ENCODE data around the gene CAMSAP1. TPM values are rescaled to one million over a fixed set of nuclear protein-coding genes. Genes with fewer than 3 reads are reported as not detected.

CAMSAP1 gene
- total RNA-seq, 1 experiment from 2014 or later: 52.7 TPM

- H2BK5ac ChIP-seq (ENCODE audit: insufficient read length, low read length): no peak overlapping the region
- H3K36me3 Mint-ChIP-seq (ENCODE audit: insufficient read depth in 1 of 3, low read depth in 3 of 3): no peaks in the 10 kb centered on the region
- no peak overlapping the region for H2BK20ac ChIP-seq (ENCODE audit: low read depth, low read length, poor library complexity, severe bottlenecking)
- no peak overlapping the region for H2BK15ac ChIP-seq (ENCODE audit: low read depth, low read length)
- TF ChIP-seq, protein P1, sequence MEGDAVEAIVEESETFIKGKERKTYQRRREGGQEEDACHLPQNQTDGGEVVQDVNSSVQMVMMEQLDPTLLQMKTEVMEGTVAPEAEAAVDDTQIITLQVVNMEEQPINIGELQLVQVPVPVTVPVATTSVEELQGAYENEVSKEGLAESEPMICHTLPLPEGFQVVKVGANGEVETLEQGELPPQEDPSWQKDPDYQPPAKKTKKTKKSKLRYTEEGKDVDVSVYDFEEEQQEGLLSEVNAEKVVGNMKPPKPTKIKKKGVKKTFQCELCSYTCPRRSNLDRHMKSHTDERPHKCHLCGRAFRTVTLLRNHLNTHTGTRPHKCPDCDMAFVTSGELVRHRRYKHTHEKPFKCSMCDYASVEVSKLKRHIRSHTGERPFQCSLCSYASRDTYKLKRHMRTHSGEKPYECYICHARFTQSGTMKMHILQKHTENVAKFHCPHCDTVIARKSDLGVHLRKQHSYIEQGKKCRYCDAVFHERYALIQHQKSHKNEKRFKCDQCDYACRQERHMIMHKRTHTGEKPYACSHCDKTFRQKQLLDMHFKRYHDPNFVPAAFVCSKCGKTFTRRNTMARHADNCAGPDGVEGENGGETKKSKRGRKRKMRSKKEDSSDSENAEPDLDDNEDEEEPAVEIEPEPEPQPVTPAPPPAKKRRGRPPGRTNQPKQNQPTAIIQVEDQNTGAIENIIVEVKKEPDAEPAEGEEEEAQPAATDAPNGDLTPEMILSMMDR (conservative IDR thresholded peaks at IDR 0.05): no peak; the same call in 2 of the 3 replicates
- H4K20me1 ChIP-seq (ENCODE audit: control insufficient read depth, insufficient read depth, insufficient read length): no peaks in the 10 kb centered on the region
- no peak overlapping the region for H3K18ac ChIP-seq (ENCODE audit: insufficient read length, low read depth, low read length)
- H3K27ac ChIP-seq (ENCODE audit: insufficient read length, low read depth, low read length): no peak overlapping the region
- no peak overlapping the region for H4K8ac ChIP-seq (replicated peaks; ENCODE audit: insufficient read length, low read depth, low read length)
- H2AK5ac ChIP-seq (ENCODE audit: insufficient read length, low read length): no peak overlapping the region
- H4K5ac ChIP-seq (ENCODE audit: insufficient read length, low read depth, low read length): no peak overlapping the region
- no peaks in the 10 kb centered on the region; the same call in 1 of the 2 replicates for H3K27me3 Mint-ChIP-seq (ENCODE audit: low read depth)
- H3K23me2 ChIP-seq (ENCODE audit: insufficient read length, low read depth, low read length, poor library complexity, severe bottlenecking): no peaks in the 10 kb centered on the region
- no peak overlapping the region for H3K4ac ChIP-seq (ENCODE audit: low read depth, low read length)
- H3K56ac ChIP-seq (ENCODE audit: insufficient read length, low read depth, low read length): no peak overlapping the region
- no peaks in the 10 kb centered on the region for H3K9me3 ChIP-seq (ENCODE audit: control insufficient read depth, low read depth, low read length)
- no peak overlapping the region for H3K9ac ChIP-seq (ENCODE audit: extremely low read depth, insufficient read length, low read length)
- DNase-seq: no peak
- no peaks in the 10 kb centered on the region for H3K27me3 ChIP-seq (ENCODE audit: insufficient read depth, low read length)
- H2AFZ ChIP-seq (ENCODE audit: low read length): no peak overlapping the region
- no peaks in the 10 kb centered on the region for H3K79me2 ChIP-seq (ENCODE audit: insufficient read depth, low read length)
- H3K4me1 Mint-ChIP-seq: peaks cover 1 to 5% of the 10 kb centered on the region in 2 experiments; a peak in 3 of 4 replicates
- no peak overlapping the region for H3K4me2 ChIP-seq (ENCODE audit: insufficient read depth, insufficient read length, low read length)
- WGBS (ENCODE audit: extremely low coverage, insufficient read length, low lambda C conversion rate): no CpG with 5 or more reads among the region's 31 CpGs
- H2BK12ac ChIP-seq (ENCODE audit: insufficient read length, low read depth, low read length): no peak overlapping the region
- H3K9me3 Mint-ChIP-seq: no peaks in the 10 kb centered on the region
- no peak overlapping the region for H3T11ph ChIP-seq (ENCODE audit: low read length)
- no peak overlapping the region; the same call in 1 of the 2 replicates for H3K14ac ChIP-seq (ENCODE audit: insufficient read depth, low read length)
- H3K79me1 ChIP-seq (ENCODE audit: insufficient read depth, low read depth, low read length, poor library complexity, severe bottlenecking): no peaks in the 10 kb centered on the region
- no peaks in the 10 kb centered on the region for H3K4me1 ChIP-seq (ENCODE audit: insufficient read depth, low read length)
- peak overlapping the region in 1 of 3 experiments; percentile 40; a peak in 1 of 7 replicates for H3K27ac Mint-ChIP-seq
- H2BK120ac ChIP-seq (ENCODE audit: low read depth, low read length, poor library complexity, severe bottlenecking): no peak overlapping the region
- no peak overlapping the region for H3K23ac ChIP-seq (ENCODE audit: insufficient read length, low read depth, low read length)
- H4K91ac ChIP-seq (ENCODE audit: insufficient read length, low read depth, low read length): no peak overlapping the region
- no peak overlapping the region for H3K4me3 Mint-ChIP-seq
These were observed 114.8 kb downstream of the CAMSAP1 start for GRCh38 chr9:135792268-135793128.

Data from H9 (cell line).